Spleen (tissue), 11 donors: ENCODE data around the gene EOLA1. TPM values are rescaled to one million over a fixed set of nuclear protein-coding genes. Genes with fewer than 3 reads are reported as not detected.
"Not testable (repeated sequence)": the region's sequence is repeated elsewhere in the genome, so short reads cannot be mapped to it uniquely, and the experiment has no call there.

Source experiments
- DNase-seq: peaks from one replicate; pipeline ENCODE4 v3.0.0-alpha.2; 2020
- H3K27ac ChIP-seq, 8 donors: fragments of 200-600 bp; sonication (generic) in 7 of 8; 1 replicate in 4 of 8; 2 replicates in 4 of 8; pipeline versions ENCODE4 v1.5.0 to v1.8.0; 2016 to 2021; ENCODE audit warnings: inconsistent platforms in 4 of 8, mild to moderate bottlenecking in 4 of 8, moderate library complexity in 1 of 8
- H3K27me3 ChIP-seq, 7 donors: fragments of 200-600 bp; sonication (generic) in 6 of 7; replicated peaks in 1 of 7; 1 replicate in 4 of 7; 2 replicates in 3 of 7; pipeline versions ENCODE4 v1.5.0 to v1.8.0; 2016 to 2021; ENCODE audit warnings: inconsistent platforms in 3 of 7, mild to moderate bottlenecking in 1 of 7
- H3K36me3 ChIP-seq, 6 donors: fragments of 200-600 bp; sonication (generic) in 5 of 6; 1 replicate in 4 of 6; 2 replicates in 2 of 6; pipeline versions ENCODE4 v1.5.0 to v1.8.0; 2016 to 2021; ENCODE audit warnings: inconsistent platforms in 2 of 6
- H3K4me1 ChIP-seq, 6 donors: fragments of 200-600 bp; sonication (generic) in 5 of 6; 1 replicate in 3 of 6; 2 replicates in 3 of 6; pipeline versions ENCODE4 v1.5.0 to v1.8.0; 2016 to 2021; ENCODE audit warnings: inconsistent platforms in 3 of 6
- H3K4me3 ChIP-seq, 8 donors: fragments of 200-600 bp; sonication (generic) in 7 of 8; 1 replicate in 4 of 8; 2 replicates in 4 of 8; pipeline versions ENCODE4 v1.5.0 to v1.8.0; 2016 to 2021; ENCODE audit warnings: inconsistent platforms in 4 of 8, mild to moderate bottlenecking in 4 of 8, moderate library complexity in 2 of 8
- H3K9me3 ChIP-seq, 8 donors: fragments of 200-600 bp; sonication (generic) in 7 of 8; 1 replicate in 4 of 8; 2 replicates in 4 of 8; pipeline versions ENCODE4 v1.5.0 to v1.8.0; 2016 to 2021; ENCODE audit warnings: inconsistent platforms in 4 of 8
- POLR2A ChIP-seq, 3 donors: fragments of 450-650 bp; IDR thresholded peaks; one replicate each; pipeline ENCODE4 v1.5.1; 2017; ENCODE audit warnings: antibody characterized with exemption in 3 of 3, mild to moderate bottlenecking in 1 of 3
- POLR2AphosphoS5 ChIP-seq, 3 donors: sonication (generic); formaldehyde crosslinking; IDR thresholded peaks; one replicate each; pipeline ENCODE4 v1.5.1; 2017; ENCODE audit warnings: antibody characterized with exemption in 3 of 3
- WGBS, 5 donors: extraction: QIAGEN DNeasy Blood & Tissue Kit in 3 of 5; methylation state at CpG; one replicate each; pipeline versions ENCODE4 v1.1.5 to v1.1.7; 2013 to 2018; 5-methylcytosine and 5-hydroxymethylcytosine counted together
- intact Hi-C: fragments of 100-400 bp; cut with DNase I; formaldehyde crosslinking; loops from one replicate; pipeline ENCODE4 v1.15.0; 2023; ENCODE audit warnings: low total_unique reads
- polyA plus RNA-seq, 3 donors: library from polyadenylated mRNA; stranded (reverse); fragments of 200-250 nt; gene quantifications; one replicate each; pipeline ENCODE4 v1.2.1, GENCODE V29; 2013
- total RNA-seq, 7 donors: library from RNA; depleted of rRNA in 3 of 7; stranded (reverse); fragments of >200 nt in 3 of 7; fragmentation: NEBNext Ultra II Directional in 4 of 7; extraction: Animal tissue kit (Norgen Biotek cat#: 25700) in 4 of 7; gene quantifications; one replicate each; pipeline versions ENCODE4 v1.1.0 to v1.2.1, GENCODE V29; 2016 to 2021
- TF ChIP-seq, protein P1 (sequence below), 11 experiments: fragments of 200-600 bp in 7 of 11; fragments of 450-650 bp in 4 of 11; sonication (generic) in 4 of 11; IDR thresholded peaks in 8 of 11; conservative IDR thresholded peaks in 3 of 11; 1 replicate in 7 of 11; 2 replicates in 4 of 11; pipeline versions ENCODE4 v1.4.0 to v1.8.0; 2016 to 2021; ENCODE audit warnings: antibody characterized with exemption in 11 of 11, inconsistent platforms in 4 of 11, mild to moderate bottlenecking in 1 of 11
- donor health status: healthy with polysubstance abuse.
- donor health status: DM: no; HTN: no; CAD: no; lungs with moderate emphysema.
- donor health status: DM: no; HTN: no; CAD: no.
- donor health status: Bipolar disorder and iron deficiency.
- donor health status: healthy.
- donor health status: DM: no; HTN: no; CAD: no.
- donor health status: DM: yes; HTN: yes; CAD: no.

EOLA1 gene
- total and polyA plus RNA-seq, 10 donors, result 17.6 to 37.8 (median 24.5) TPM

DNA sequence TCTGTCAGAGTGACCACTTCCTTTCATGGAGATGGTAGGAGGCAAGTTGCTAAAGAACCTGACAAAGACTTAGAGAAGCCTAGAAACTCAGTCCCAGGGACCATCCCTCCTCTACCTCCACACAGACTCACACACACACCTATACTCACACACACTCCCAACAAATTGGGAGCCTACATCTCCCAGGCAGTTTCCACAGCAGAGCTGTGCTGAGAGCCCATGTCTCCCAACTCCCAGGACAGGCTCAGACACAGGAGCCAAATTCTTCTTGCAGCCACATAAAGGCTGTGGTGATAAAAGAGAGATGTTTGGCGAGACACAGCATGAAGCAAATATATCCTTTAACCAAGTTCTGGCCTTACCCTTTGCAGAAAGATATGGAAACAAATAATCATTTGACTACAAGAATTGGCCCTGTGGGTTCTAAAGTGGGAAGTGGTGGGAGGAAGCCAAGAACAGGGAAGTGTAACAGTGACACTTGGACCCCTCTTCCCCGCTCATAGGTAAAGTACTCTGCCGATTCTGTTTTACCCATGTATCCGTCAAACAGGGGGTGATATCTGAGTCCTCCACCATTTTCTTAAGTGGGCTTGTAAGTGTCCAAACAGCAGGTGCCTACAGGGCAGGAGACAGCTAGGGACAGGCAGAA, 24.7 kb upstream of the EOLA1 start:
- H3K27me3 ChIP-seq, result no peaks in the 10 kb centered on the region
- no peak overlapping the region for H3K4me3 ChIP-seq
- H3K4me1 ChIP-seq, result peaks cover 0 to 22% (median 4%) of the 10 kb centered on the region in 6 donors
- intact Hi-C loops, result no loop called here
- WGBS, 5 donors, result 29 to 65% (median 47%) methylated on average over 4 of the region's 4 CpGs
- H3K9me3 ChIP-seq, result no peaks in the 10 kb centered on the region
- DNase-seq, result no peak
- H3K27ac ChIP-seq, result no peak overlapping the region
- TF ChIP-seq, protein P1, sequence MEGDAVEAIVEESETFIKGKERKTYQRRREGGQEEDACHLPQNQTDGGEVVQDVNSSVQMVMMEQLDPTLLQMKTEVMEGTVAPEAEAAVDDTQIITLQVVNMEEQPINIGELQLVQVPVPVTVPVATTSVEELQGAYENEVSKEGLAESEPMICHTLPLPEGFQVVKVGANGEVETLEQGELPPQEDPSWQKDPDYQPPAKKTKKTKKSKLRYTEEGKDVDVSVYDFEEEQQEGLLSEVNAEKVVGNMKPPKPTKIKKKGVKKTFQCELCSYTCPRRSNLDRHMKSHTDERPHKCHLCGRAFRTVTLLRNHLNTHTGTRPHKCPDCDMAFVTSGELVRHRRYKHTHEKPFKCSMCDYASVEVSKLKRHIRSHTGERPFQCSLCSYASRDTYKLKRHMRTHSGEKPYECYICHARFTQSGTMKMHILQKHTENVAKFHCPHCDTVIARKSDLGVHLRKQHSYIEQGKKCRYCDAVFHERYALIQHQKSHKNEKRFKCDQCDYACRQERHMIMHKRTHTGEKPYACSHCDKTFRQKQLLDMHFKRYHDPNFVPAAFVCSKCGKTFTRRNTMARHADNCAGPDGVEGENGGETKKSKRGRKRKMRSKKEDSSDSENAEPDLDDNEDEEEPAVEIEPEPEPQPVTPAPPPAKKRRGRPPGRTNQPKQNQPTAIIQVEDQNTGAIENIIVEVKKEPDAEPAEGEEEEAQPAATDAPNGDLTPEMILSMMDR (IDR thresholded peaks at IDR 0.05 in 8 of 11, conservative IDR thresholded peaks at IDR 0.05 in 3 of 11), result no peak
- TF ChIP-seq POLR2AphosphoS5 (IDR thresholded peaks at IDR 0.05) (no peak), POLR2A (IDR thresholded peaks at IDR 0.05) (no peak)
- H3K36me3 ChIP-seq, result no peaks in the 10 kb centered on the region

DNA sequence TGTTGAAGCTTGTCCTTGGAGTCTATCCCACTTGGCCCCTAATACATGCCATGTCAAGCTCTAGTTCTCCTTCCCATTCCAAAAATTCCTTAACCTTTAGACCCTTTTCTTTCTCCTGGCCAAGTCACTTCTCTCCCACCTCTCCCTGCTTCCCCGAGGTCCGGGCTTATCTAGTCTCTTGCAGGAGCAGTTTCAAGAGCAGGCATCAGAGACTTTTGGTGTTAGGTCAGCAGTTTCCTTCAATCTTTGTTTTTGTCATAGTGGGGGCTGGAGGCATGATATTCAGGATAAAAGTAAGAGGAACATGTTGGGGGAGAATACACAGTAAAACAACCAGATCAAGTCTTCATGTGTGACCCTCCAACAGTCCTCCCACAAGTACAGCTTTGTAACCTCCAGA, 24.2 kb upstream of the EOLA1 start:
- DNase-seq, result no peak
- H3K36me3 ChIP-seq, result no peaks in the 10 kb centered on the region
- H3K27ac ChIP-seq, result no peak overlapping the region
- WGBS, 5 donors, result 62 to 89% (median 76%) methylated on average over 2 of the region's 2 CpGs
- intact Hi-C loops, result no loop called here
- TF ChIP-seq POLR2A (IDR thresholded peaks at IDR 0.05) (no peak), POLR2AphosphoS5 (IDR thresholded peaks at IDR 0.05) (no peak)
- TF ChIP-seq, protein P1 (IDR thresholded peaks at IDR 0.05 in 8 of 11, conservative IDR thresholded peaks at IDR 0.05 in 3 of 11), result no peak
- H3K4me1 ChIP-seq, result peaks cover 0 to 22% (median 4%) of the 10 kb centered on the region in 6 donors
- no peaks in the 10 kb centered on the region for H3K9me3 ChIP-seq
- H3K27me3 ChIP-seq, result no peaks in the 10 kb centered on the region
- no peak overlapping the region for H3K4me3 ChIP-seq

DNA sequence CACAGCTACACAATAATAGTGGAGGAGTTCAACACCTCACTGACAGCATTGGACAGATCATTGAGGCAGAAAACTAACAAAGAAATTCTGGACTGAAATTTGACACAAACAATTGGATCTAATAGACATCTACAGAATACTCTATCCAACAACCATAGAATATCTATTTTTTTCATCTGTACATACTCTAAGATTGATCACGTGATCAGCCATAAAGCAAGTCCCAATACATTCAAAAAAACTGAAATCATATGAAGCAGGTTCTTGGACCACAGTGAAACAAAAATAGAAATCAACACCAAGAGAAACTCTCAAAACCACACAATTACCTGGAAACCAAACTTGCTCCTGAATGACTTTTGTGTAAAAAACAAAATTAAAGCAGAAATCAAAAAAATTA, 23.5 kb upstream of the EOLA1 start:
- H3K36me3 ChIP-seq, result no peaks in the 10 kb centered on the region
- DNase-seq, result no peak
- H3K27ac ChIP-seq, result no peak overlapping the region
- intact Hi-C loops, result no loop called here
- TF ChIP-seq POLR2A (IDR thresholded peaks at IDR 0.05), result no peak
- no peak for TF ChIP-seq POLR2AphosphoS5 (IDR thresholded peaks at IDR 0.05)
- TF ChIP-seq, protein P1 (IDR thresholded peaks at IDR 0.05 in 8 of 11, conservative IDR thresholded peaks at IDR 0.05 in 3 of 11), result no peak
- no peaks in the 10 kb centered on the region for H3K27me3 ChIP-seq
- H3K4me3 ChIP-seq, result no peak overlapping the region
- whole genome bisulfite sequencing, 5 donors, result 69 to 100% (median 93%) methylated on average over 1 of the region's 1 CpG
- H3K9me3 ChIP-seq, result no peaks in the 10 kb centered on the region
- peaks cover 0 to 16% (median 2%) of the 10 kb centered on the region in 6 donors for H3K4me1 ChIP-seq

DNA sequence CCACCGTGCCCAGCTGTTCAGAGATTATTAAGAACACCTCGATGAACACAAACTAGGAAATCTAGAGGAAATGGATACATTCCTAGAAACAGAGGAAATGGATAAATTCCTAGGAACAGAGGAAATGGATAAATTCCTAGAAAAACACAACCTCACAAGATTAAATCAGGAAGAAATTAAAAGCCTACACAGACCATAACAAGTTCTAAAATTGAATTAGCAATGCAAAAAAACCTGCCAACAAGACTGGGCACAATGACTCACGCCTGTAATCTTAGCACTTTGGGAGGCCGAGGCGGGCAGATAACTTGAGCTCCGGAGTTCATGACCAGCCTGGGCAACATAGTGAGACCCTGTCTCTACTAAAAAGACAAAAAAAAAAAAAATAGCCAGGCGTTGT, 22.6 kb upstream of the EOLA1 start:
- no peak overlapping the region for H3K27ac ChIP-seq

DNA sequence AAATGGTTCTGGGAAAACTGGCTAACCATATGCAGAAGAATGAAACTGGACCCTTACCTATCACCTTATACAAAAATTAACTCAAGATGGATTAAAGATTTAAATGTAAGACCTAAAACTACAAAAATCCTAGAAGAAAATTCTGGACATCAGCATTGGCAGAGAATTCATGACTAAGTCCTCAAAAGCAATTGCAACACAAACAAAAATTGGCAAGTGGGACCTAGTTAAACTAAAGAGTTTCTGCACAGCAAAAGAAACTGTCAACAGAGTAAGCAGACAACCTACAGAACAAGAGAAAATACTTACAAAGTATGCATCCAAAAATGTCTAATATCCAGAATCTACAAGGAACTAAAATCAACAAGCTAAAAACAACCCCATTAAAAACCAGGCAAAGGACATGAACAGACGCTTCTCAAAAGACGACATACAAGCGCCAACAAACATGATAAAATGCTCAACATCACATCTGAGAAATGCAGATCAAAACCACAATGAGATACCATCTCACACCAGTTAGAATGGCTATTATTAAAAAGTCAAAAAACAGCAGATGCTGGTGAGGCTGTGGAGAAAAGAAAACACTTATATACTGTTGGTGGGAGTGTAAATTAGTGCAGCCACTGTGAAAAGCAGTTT, 20.1 kb upstream of the EOLA1 start:
- H3K4me3 ChIP-seq, H3K4me1 ChIP-seq, DNase-seq, intact Hi-C loops, H3K36me3 ChIP-seq, H3K9me3 ChIP-seq, H3K27me3 ChIP-seq: not testable (repeated sequence)
- peak overlapping the region in 3 of 8 donors; percentile 13 to 58 (median 34) for H3K27ac ChIP-seq
- 32 to 57% (median 50%) methylated on average over 3 of the region's 3 CpGs for WGBS, 5 donors

More for the DNA sequence above, 22.6 kb upstream of the EOLA1 start:
- no peak overlapping the region for H3K4me3 ChIP-seq
- DNase-seq, result no peak
- H3K27me3 ChIP-seq, result no peaks in the 10 kb centered on the region
- TF ChIP-seq POLR2A (IDR thresholded peaks at IDR 0.05), result no peak
- TF ChIP-seq, protein P1 (IDR thresholded peaks at IDR 0.05 in 8 of 11, conservative IDR thresholded peaks at IDR 0.05 in 3 of 11), result no peak
- no peak for TF ChIP-seq POLR2AphosphoS5 (IDR thresholded peaks at IDR 0.05)
- intact Hi-C loops, result no loop called here
- peaks cover 0 to 12% (median 0%) of the 10 kb centered on the region in 6 donors for H3K4me1 ChIP-seq
- WGBS, 5 donors, result 65 to 88% (median 74%) methylated on average over 7 of the region's 7 CpGs
- no peaks in the 10 kb centered on the region for H3K36me3 ChIP-seq
- H3K9me3 ChIP-seq, result no peaks in the 10 kb centered on the region
